Measurements from ENCODE around the gene PDZD4. TPM values are rescaled to one million over a fixed set of nuclear protein-coding genes. Genes with fewer than 3 reads are reported as not detected.

PDZD4 gene
- polyA plus RNA-seq, 1 donor (not counting 4 experiments of a cell fraction or from before 2014, with no cell fraction given) = 0.05 TPM

DNA sequence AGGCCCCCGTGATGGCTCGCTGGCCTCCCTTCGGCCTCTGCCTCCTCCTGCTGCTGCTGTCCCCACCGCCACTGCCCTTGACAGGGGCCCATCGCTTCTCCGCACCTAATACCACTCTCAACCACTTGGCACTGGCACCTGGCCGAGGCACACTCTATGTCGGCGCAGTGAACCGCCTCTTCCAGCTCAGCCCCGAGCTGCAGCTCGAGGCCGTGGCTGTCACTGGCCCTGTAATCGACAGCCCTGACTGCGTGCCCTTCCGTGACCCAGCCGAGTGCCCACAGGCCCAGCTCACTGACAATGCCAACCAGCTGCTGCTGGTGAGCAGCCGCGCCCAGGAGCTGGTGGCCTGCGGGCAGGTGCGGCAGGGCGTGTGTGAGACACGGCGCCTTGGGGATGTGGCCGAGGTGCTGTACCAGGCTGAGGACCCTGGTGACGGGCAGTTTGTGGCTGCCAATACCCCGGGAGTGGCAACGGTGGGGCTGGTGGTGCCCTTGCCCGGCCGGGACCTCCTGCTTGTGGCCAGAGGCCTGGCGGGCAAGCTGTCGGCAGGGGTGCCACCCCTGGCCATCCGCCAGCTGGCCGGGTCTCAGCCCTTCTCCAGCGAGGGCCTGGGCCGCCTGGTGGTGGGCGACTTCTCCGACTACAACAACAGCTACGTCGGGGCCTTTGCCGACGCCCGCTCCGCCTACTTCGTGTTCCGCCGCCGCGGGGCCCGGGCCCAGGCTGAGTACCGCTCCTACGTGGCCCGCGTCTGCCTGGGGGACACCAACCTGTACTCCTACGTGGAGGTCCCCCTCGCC lies 63.3 kb downstream of the PDZD4 start:
- Histone ChIP-seq H2AFZ (ENCODE audit: control insufficient read depth, low read length) (no peak overlapping the region), H3K4me1 (ENCODE audit: control insufficient read depth, extremely low read depth, insufficient read depth, low read length) (peaks cover 13% of the 10 kb centered on the region), H3K27ac (ENCODE audit: control insufficient read depth, insufficient read depth, low read length) (no peak overlapping the region), H3K4me2 (ENCODE audit: control insufficient read depth, extremely low read depth, insufficient read depth, low read depth, low read length) (no peak overlapping the region), H4K20me1 (ENCODE audit: control insufficient read depth, extremely low read depth, insufficient read depth, low read length) (no peaks in the 10 kb centered on the region), H3K27me3 (ENCODE audit: control insufficient read depth, extremely low read depth, insufficient read depth, low read length) (no peaks in the 10 kb centered on the region), H3K9me1 (ENCODE audit: control insufficient read depth, extremely low read depth, insufficient read depth, low read length) (no peaks in the 10 kb centered on the region), H3K4me3 (ENCODE audit: control insufficient read depth in 2 of 3, extremely low read depth in 1 of 3, insufficient read depth in 2 of 3, low read depth in 1 of 3, low read length in 3 of 3) (no peak overlapping the region), H3K9me3 (ENCODE audit: control insufficient read depth, low read depth, low read length) (peaks cover 4% of the 10 kb centered on the region), H3K36me3 (ENCODE audit: control insufficient read depth in 2 of 2, extremely low read depth in 1 of 2, insufficient read depth in 2 of 2, low read length in 2 of 2) (peaks cover 0 to 2% of the 10 kb centered on the region in 2 experiments), H3K79me2 (ENCODE audit: control insufficient read depth, insufficient read depth, low read length) (peaks cover 2% of the 10 kb centered on the region), H3K9ac (ENCODE audit: control insufficient read depth, extremely low read depth, insufficient read depth, low read length) (no peak overlapping the region)
- FAIRE-seq (no peak), DNase-seq (ENCODE audit: low read depth, low spot score) (no peak)
- no peak for TF ChIP-seq EZH2 (IDR thresholded peaks at IDR 0.05; ENCODE audit: low read length)
- TF ChIP-seq, protein P1, sequence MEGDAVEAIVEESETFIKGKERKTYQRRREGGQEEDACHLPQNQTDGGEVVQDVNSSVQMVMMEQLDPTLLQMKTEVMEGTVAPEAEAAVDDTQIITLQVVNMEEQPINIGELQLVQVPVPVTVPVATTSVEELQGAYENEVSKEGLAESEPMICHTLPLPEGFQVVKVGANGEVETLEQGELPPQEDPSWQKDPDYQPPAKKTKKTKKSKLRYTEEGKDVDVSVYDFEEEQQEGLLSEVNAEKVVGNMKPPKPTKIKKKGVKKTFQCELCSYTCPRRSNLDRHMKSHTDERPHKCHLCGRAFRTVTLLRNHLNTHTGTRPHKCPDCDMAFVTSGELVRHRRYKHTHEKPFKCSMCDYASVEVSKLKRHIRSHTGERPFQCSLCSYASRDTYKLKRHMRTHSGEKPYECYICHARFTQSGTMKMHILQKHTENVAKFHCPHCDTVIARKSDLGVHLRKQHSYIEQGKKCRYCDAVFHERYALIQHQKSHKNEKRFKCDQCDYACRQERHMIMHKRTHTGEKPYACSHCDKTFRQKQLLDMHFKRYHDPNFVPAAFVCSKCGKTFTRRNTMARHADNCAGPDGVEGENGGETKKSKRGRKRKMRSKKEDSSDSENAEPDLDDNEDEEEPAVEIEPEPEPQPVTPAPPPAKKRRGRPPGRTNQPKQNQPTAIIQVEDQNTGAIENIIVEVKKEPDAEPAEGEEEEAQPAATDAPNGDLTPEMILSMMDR (optimal IDR thresholded peaks at IDR 0.05 in 1 of 3, IDR thresholded peaks at IDR 0.05 in 1 of 3, conservative IDR thresholded peaks at IDR 0.05 in 1 of 3; ENCODE audit: extremely low read depth in 1 of 3, insufficient read depth in 2 of 3, low read length in 3 of 3) = no peak
- dilution Hi-C loops (cut with MboI; ENCODE audit: extremely low pct_ligation_motif_present, low sequenced_read_pairs) = no loop called here

GRCh38 chrX:153766098-153766817 lies 64.1 kb downstream of the PDZD4 start:
- Histone ChIP-seq H3K79me2 (ENCODE audit: control insufficient read depth, insufficient read depth, low read length) (peaks cover 2% of the 10 kb centered on the region), H3K36me3 (ENCODE audit: control insufficient read depth in 2 of 2, extremely low read depth in 1 of 2, insufficient read depth in 2 of 2, low read length in 2 of 2) (peaks cover 0 to 2% of the 10 kb centered on the region in 2 experiments), H3K4me1 (ENCODE audit: control insufficient read depth, extremely low read depth, insufficient read depth, low read length) (peaks cover 13% of the 10 kb centered on the region), H3K4me2 (ENCODE audit: control insufficient read depth, extremely low read depth, insufficient read depth, low read depth, low read length) (peak overlapping the region; percentile 41), H3K27ac (ENCODE audit: control insufficient read depth, insufficient read depth, low read length) (peak overlapping the region; percentile 26), H3K9ac (ENCODE audit: control insufficient read depth, extremely low read depth, insufficient read depth, low read length) (peak overlapping the region; percentile 33), H3K4me3 (ENCODE audit: control insufficient read depth in 2 of 3, extremely low read depth in 1 of 3, insufficient read depth in 2 of 3, low read depth in 1 of 3, low read length in 3 of 3) (peak overlapping the region in 1 of 3 experiments; percentile 2), H3K27me3 (ENCODE audit: control insufficient read depth, extremely low read depth, insufficient read depth, low read length) (no peaks in the 10 kb centered on the region), H2AFZ (ENCODE audit: control insufficient read depth, low read length) (peak overlapping the region; percentile 40), H3K9me3 (ENCODE audit: control insufficient read depth, low read depth, low read length) (peaks cover 4% of the 10 kb centered on the region), H4K20me1 (ENCODE audit: control insufficient read depth, extremely low read depth, insufficient read depth, low read length) (no peaks in the 10 kb centered on the region), H3K9me1 (ENCODE audit: control insufficient read depth, extremely low read depth, insufficient read depth, low read length) (no peaks in the 10 kb centered on the region)
- dilution Hi-C loops (cut with MboI; ENCODE audit: extremely low pct_ligation_motif_present, low sequenced_read_pairs) = no loop called here
- no peak for FAIRE-seq
- TF ChIP-seq, protein P1 (optimal IDR thresholded peaks at IDR 0.05 in 1 of 3, IDR thresholded peaks at IDR 0.05 in 1 of 3, conservative IDR thresholded peaks at IDR 0.05 in 1 of 3; ENCODE audit: extremely low read depth in 1 of 3, insufficient read depth in 2 of 3, low read length in 3 of 3) = no peak
- DNase-seq (ENCODE audit: low read depth, low spot score) = no peak

Measured in keratinocyte (primary cell).